Stimulated activated CD8-positive, alpha-beta memory T cell treated with anti-CD3 and anti-CD28 coated beads, Interleukin-15, amount 100 ng/mL, for 1 hour (primary cell): ENCODE results near the gene CCDC187.
"Not testable (repeated sequence)": the region's sequence is repeated elsewhere in the genome, so short reads cannot be mapped to it uniquely, and the experiment has no call there.

Experiments
- DNase-seq: peaks from one replicate; pipeline ENCODE4 v3.0.0-alpha.2; 2020; ENCODE audit warnings: low read depth

CCDC187 gene

DNA sequence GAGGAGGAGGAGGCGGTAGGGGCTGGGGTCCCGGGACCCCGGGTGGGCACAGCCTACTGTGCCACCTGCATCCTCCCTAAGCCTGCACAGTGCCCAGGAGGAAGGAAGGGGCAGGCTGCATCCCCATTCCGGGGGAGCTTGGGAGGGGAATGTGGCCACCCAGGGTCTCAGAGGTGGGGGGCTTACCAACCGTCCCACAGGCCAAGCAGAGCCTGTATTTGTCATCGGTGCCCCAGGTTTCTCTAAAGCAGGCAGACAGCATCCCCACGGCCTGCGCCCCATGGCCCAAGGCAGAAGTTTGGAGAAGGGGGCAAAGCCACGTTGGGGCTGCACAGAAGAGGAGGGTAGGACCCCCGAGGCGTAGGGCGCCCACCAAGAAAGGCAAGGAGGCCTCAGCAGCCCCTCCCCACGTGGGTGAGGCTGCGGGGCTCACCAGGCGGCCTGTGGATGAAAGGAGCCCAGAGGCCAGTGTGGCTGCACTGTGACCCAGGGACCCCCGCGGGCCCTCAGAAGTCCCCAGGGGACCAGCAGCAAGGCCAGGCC is 22.9 kb upstream of the CCDC187 start:
- no peak for DNase-seq

DNA sequence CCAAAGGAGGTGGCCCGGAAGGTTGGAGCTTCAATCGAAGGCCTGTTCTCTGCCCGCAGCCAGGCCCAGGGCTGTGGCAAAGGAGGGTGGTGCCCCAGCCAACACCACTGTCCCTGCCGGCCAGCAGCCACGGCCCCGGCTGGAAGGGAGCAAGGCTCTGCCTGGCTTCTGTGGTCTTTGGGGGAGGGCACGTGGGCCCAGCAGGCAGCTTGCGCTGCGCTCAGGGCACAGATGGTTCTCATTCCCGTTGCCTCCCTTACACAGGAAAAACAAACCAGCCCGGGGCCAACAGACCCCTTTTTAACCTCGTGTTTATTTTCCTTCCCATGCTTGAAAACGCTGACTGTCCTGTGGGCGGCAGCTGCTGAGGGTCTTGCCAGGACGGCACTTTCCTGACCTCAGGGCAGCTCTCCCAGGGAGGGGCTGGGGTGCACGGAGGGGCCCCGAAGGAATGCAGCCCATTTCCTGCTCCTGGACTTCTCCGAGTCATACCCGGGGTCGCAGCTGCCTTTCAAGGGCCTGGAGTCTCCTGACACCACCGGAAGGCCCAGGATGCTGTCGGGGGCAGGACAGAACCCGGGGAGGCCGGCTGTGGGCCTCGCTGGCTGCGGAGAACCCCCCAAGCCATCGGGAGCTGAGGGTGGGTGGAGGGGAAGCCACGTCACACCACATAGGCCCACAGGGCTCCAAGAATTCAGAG is 22.3 kb upstream of the CCDC187 start:
- DNase-seq, result no peak

GRCh38 chr9:136325358-136325757 is 21.5 kb upstream of the CCDC187 start:
- DNase-seq, result no peak

- no peak for DNase-seq
Observed at GRCh38 chr9:136324501-136325300, 20.8 kb upstream of the CCDC187 start.

DNA sequence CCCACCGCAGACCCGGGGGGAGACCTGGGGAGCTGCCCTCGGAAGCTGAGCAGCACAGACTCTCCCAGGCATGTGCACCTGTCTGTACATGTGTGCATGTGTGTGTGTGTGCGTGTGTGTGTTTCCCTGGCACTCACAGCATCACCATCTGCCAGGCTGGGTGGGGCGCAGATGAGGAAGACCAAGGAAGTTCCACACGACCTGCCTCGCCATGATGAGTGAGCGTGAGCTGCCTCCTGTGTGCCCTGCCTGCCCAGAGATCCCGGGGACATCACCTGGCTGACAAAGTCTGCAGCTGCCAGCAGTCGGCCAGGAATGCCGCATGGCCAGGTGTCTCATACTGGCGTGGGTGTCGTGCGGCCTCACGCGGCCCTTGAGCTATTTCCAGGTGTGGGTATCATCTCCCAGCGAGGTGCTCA is 19.5 kb upstream of the CCDC187 start:
- DNase-seq, result no peak

DNA sequence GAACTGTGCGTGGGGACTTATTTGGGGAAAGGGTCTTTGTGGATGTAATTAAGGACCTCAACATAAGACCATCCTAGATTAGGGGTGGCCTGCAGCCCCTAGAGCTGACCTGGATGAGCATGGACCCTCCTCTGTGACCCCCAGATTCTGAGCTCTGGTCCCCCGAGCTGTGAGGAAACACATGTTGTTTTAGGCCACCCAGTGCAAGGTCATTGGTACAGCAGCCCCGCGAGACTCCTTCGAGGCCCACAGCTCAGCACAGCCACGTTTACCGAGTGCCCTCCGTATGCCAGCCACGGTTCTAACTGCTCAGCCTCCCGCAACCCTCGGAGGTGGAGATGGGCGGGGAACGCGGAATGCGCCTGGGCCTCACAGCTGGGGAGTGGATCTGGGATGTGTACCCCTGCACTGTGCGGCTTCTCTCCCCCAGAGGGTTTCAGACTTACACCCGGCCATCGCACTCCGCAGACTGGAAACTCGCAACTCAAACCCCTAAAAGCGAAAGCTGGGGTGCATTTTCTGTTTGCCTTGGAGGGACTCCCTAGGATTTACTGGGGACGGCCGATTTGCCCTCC is 18.9 kb upstream of the CCDC187 start:
- no peak for DNase-seq

GRCh38 chr9:136321561-136321960 is 17.7 kb upstream of the CCDC187 start:
- no peak for DNase-seq

- not testable (repeated sequence) for DNase-seq
Observed at GRCh38 chr9:136320972-136321371, 17.1 kb upstream of the CCDC187 start.

DNA sequence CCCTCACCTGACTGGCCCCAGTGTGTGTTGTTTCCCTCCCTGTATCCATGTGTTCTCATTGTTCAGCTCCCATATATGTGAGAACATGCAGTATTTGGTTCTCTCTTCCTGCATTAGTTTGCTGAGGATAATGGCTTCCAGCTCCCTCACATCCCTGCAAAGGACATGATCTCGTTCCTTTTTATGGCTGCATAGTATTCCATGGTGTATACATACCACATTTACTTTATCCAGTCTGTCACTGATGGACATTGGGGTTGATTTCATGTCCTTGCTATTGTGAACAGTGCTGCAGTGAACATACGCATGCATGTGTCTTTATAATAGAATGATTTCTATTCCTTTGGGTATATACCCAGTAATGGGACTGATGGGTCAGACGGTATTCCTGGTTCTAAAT is 16.1 kb upstream of the CCDC187 start:
- DNase-seq, result not testable (repeated sequence)

DNA sequence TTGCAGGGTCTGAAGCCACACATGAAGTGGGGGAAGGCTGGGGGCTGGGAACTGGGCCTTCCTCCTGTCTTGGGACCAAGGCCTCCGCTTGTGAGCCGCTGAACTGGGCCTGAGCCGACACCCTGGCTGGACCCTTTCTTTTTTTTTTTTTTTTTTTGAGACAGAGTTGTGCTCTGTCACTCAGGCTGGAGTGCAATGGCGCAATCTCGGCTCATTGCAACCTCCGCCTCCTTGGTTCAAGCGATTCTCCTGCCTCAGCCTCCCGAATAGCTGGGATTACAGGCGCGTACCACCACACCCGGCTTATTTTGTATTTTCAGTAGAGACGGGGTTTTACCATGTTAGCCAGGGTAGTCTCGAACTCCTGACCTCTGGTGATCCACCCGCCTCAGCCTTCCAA is 15.3 kb upstream of the CCDC187 start:
- not testable (repeated sequence) for DNase-seq

DNA sequence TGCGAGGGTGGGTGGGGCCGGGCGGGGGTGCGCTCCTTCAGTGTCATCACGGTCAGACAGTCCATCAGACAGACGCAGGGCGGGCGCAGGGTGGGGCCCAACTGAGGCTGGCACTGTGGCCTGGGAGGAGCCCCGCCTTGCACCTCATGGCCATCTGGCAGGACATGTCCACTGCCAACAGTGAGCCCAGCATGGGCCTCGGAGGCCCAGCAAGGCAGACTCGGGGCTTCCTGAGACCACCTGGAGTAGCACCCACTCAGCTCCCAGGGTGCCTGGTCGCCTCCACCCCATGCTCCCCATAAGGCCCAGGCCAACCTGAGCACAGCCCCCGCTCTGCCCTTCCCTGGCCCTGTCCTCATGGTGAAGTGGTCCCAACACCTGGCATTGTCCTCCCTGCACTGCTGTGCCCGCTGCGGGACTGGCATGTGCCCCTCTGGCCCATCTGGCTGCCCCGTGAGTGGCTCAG is 14.9 kb upstream of the CCDC187 start:
- DNase-seq, result no peak

DNA sequence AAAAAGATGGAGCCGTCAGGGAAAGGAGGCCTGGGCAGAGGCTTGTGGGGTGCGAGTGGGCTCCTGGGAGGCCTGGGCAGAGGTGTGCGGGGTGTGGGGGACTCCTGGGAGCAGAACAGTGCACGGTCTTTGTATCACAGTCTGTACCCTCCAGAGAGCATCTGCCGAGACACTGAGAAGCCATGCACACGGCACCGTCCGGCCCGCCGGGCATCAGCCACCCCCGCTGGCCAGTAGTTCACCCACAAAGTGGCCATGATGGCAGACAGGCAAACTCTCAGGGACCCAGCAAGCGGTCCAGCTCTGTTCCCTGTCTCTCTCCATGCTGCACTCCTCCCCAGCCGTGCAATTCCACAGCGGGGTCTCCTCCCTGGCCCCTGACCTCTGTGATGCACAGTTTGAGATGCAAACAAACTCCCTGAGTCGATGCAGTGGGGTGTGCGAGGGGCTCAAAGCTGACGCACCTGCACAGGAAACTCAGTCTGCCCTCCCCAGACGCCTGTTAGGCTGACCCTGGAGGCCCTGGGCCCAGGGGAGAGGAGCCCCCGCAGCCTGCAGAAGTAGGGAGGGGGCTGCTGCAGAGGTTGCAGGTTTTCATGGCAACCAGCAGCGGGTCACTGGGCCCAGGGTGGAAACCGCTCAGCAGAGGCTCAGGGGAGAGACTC is 14.3 kb upstream of the CCDC187 start:
- no peak for DNase-seq

GRCh38 chr9:136317695-136318094 is 13.8 kb upstream of the CCDC187 start:
- DNase-seq, result no peak

DNA sequence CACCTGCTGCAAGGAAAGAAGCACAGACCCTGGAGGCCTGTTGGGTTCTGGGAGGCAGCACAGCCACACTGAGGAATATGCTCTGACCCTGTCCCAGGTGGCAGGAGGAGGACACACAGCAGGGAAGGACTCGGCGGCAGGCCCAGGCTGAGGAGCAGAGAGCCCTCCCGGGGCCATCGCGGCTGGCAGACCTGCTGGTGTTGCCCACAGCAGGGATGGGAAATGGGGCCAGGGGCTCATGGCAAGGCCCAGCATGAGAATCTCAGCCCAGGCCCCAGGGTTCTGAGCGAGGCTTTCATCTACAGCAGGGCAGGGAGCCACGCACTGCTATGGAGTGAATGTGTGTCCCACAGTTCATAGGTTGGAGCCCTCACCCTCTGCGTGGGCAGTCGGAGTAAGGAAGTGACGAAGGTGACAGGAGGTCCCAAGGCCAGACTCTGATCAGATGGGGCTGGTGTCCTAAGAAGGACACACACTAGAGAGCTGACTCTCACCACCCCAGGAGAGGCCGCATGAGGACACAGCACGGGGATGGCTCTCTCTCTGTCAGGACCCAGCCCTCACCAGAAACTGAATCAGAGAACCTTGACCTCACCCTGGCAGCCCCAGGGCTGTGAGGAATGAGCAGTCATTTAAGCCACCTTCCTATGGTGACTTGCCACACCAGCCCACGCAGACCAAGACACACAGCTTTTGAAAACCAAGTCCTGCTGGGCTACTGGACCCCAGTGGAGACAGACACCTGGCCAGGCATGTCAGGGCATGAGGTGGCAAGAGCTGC is 13.2 kb upstream of the CCDC187 start:
- DNase-seq, result no peak

DNA sequence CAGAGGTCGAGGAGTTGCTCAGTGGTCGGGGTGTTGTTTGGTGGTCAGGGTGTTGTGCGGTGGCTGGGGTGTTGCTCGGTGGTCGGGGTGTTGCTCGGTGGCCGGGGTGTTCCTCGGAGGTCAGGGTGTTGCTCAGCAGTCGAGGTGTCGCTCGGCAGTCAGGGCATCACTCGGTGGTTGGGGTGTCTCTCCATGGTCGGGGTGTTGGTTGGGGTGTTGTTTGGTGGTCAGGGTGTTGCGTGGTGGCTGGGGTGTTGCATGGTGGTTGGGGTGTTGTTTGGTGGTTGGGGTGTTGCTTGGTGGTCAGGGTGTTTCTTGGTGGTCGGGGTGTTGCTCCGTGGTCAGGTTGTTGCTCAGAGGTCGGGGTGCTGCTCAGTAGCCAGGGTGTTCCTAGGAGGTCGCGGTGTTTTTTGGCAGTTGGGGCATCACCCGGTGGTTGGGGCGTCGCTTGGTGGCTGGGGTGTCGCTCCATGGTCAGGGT is 12.4 kb upstream of the CCDC187 start:
- no peak for DNase-seq

GRCh38 chr9:136314944-136315343 is 11.1 kb upstream of the CCDC187 start:
- no peak for DNase-seq

- DNase-seq, result no peak
Observed at GRCh38 chr9:136314056-136314416, 10.1 kb upstream of the CCDC187 start.

- no peak for DNase-seq
Observed at GRCh38 chr9:136313111-136314055, 9.5 kb upstream of the CCDC187 start.

GRCh38 chr9:136312436-136312835 is 8.5 kb upstream of the CCDC187 start:
- no peak for DNase-seq

- DNase-seq, result no peak
Observed at GRCh38 chr9:136312009-136312375, 8.1 kb upstream of the CCDC187 start.
